ENCODE measurements around the gene KLF8.

The KLF8 gene

DNA sequence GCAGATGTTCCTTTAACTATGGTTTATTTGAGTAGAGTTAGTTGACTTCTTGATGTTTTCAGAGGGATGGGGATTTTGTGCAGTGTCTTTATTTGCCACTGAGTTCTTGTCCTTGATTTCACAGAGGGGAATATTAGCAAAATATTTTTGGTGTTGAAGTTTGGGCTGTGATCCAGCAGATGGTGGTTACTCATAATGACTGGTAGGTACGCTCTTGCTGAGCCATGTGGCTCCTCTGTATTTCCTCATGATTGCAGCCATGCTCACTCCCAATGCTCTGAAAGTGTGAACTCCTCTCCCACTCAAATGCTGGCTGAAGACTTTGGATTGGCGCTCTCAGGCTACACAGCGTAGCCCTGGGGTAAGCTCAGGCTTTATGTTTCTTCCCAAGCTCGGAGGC lies 77.7 kb downstream of the KLF8 start:
- in situ Hi-C loops (cut with MboI; ENCODE audit: low sequenced_read_pairs) = no loop called here

- in situ Hi-C loops (cut with MboI; ENCODE audit: low sequenced_read_pairs) = no loop called here
Measured at GRCh38 chrX:56310581-56310980, 78.4 kb downstream of the KLF8 start.

DNA sequence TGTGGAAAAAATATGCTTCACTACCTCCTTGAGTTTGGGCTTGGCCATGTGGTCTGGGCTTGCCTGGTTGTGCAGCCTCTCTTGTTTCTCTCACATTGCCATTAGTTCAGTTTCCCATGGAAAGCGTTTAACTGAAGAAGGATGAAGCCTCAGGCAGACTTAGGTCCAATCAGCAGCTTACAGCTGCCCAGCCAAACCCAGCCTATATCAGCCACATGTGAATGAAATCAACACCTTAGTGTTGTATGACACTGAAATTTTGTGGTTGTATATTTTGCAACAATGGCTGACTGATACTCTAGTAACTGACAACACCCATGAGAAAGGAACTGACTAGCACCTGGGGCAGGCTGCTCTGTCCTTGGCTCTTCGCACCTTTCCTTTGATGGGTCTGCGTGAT lies 81.2 kb downstream of the KLF8 start:
- in situ Hi-C loops (cut with MboI; ENCODE audit: low sequenced_read_pairs) = no loop called here

DNA sequence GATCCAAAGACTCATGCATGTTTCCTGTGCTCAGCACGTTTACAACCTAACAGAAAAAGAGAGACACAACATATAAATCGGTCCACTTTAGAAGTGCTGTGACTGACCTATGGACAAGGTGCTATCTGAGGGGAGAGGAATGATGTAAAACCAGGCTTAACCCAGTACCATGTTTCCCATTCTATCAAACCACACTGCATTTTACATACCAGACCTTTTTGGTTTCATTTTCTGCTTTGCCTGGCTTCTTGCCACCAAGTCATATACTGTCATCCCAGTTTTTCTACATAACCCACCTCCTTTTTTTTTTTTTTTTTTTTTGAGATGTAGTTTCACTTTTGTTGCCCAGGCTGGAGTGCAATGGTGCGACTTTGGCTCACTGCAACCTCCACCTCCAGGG lies 82.2 kb downstream of the KLF8 start:
- in situ Hi-C loops (cut with MboI; ENCODE audit: low sequenced_read_pairs) = no loop called here

DNA sequence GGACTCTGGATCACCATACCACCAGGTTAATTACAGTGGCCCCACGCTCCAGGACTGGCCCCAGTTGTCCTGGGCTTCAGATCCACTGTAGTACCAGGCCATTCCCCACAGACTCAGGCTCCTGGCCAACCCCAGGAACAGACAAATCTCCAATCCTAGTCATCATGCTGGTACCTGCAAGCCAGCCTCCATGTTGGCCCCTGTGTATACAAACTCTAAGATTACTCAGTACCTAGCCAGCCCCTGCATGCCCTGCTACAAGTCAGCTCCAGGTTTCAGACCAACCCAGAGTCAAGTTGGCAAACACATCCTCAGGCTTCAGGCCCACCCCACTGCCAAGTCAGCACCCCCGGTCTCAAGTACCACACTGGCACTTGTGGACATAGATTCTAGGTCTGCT lies 85.9 kb downstream of the KLF8 start:
- in situ Hi-C loops (cut with MboI; ENCODE audit: low sequenced_read_pairs) = no loop called here

GRCh38 chrX:56319165-56319564 lies 87.0 kb downstream of the KLF8 start:
- in situ Hi-C loops (cut with MboI; ENCODE audit: low sequenced_read_pairs) = no loop called here
